RPMI7951 (cell line): ENCODE measurements around the gene ZNF668. TPM values are rescaled to one million over a fixed set of nuclear protein-coding genes. Genes with fewer than 3 reads are reported as not detected.

Source experiments
- DNase-seq: peaks from one replicate; pipeline ENCODE4 v3.0.0-alpha.2; 2012; ENCODE audit warnings: low read depth
- total RNA-seq: library from RNA; depleted of rRNA; stranded (reverse); fragments of >200 nt; shearing (Covaris generic); gene quantifications from 2 replicates; pipeline ENCODE4 v1.2.3, GENCODE V29; 2014; rRNA removed

ZNF668 gene
- total RNA-seq, result 3.6 and 6.2 TPM in 2 replicates

- peak; percentile 98 for DNase-seq
These were observed at the start of gene ZNF668, which contains the start of gene ZNF646 for GRCh38 chr16:31073970-31074813. ZNF668 (minus strand) TSS chr16:31074240; CDS start chr16:31064459, 9,781 bp downstream. ZNF646 (plus strand) TSS chr16:31074422; CDS start chr16:31076325, 1,903 bp downstream.

DNA sequence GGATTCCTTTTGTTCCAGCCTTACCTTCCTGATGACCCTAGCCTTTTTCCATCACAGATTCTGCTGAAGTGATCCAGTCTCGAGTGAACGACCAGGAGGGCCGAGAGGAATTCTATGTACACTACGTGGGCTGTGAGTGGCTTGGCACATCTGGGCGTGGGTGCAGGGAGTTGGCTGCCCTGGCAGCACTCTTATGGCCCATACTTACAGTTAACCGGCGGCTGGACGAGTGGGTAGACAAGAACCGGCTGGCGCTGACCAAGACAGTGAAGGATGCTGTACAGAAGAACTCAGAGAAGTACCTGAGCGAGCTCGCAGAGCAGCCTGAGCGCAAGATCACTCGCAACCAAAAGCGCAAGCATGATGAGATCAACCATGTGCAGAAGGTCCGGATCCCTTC is 46.1 kb upstream of the ZNF668 start:
- DNase-seq, result no peak

DNA sequence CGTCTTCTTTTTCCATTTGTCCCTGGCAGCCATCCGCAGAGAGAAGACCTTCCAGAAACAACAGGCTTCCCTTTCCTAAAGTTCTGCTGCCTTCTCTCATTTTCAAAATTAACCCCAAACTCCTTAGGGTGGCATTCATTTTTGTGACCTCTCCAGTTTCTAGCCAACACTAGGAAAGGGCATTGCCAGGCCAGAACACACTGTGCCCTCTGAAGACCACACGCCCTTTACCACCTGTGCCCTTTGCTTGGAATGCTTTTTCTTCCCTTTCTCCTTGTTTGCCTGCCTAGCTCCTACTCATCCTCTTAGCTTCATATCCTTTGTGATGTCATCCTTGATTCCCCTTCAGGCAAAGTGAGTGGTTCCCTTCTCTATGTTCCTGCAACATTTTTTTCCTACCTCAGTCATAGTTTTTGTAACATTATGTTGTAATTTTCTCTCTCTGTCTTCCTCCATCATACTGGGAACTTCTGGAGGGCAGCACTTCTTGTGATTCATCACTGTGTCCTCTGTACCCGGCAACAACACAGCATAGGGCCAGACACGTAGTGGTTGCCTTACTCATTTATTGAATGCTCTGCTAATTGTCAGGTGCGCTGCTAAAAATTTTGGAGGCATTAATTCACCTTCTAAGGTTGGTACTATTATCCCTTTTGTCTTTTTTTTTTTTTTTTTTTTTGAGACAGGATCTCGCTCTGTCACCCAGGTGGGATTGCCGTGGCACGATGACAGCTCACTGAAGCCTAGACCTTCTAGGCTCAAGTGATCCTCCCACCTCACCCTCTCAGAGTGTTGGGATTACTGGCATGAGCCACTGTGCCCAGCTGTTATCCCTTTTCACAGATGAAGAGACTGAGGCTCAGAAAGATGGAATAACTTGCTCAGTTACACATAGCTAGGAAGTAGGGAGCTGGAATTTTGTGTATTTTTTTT is 44.4 kb upstream of the ZNF668 start:
- DNase-seq, result peak; percentile 65

DNA sequence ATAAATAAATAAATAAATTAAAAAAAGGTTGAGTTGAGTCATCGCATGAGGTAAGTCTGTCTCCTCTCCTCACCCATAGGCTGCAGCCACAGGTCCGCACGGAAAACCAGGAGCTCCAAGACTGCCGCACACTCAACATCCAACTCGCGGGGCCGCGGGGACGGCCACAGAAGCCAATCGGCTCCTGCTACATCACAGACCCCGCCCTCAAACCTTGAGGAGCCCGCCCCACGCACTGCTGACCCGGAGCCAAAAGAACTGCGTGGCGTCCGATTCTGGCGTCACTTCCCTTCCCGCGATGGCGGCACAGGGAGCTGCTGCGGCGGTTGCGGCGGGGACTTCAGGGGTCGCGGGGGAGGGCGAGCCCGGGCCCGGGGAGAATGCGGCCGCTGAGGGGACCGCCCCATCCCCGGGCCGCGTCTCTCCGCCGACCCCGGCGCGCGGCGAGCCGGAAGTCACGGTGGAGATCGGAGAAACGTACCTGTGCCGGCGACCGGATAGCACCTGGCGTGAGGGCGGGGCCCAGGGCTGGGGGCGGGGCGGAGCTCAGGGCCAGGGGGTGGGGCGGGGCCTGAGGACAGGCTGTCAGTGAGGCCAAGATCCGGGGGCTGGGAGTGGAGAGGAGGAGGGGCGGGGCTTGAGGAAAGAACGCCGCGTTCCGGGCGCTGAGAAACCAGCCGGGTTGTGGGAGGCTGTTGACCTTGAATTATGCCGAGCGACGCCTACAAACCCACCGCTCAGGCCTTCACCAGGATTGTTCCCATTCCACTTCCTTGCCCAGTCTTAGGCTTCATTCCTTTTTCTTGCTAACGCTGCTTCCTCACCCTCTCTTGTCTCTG is 43.6 kb upstream of the ZNF668 start, which contains the start of gene KAT8:
TSS of gene KAT8 (plus strand) at position 281 of the 839 bp plus-strand sequence. CDS start at position 299, 18 bp downstream.
- DNase-seq, result peak; percentile 97

DNA sequence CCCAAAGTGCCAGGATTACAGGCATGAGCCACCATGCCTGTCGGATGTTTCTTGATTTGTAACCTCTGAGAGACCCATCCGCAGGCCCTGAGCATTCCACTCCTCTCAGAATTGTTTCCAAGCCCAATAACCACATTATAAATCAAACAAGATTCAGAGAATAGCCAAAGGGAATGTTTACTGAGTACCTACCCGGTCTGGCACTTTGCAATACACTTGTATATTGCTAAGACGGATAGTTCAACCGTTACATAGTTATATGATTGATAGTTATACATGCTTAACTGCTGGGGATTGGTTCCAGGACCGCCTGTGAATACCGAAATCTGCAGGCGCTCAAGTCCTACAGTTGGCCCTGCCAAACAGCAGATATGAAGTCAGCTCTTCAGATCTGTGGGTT is 40.4 kb upstream of the ZNF668 start:
- DNase-seq, result no peak

- DNase-seq, result no peak
These were observed 39.4 kb upstream of the ZNF668 start for GRCh38 chr16:31113121-31114120.

- no peak for DNase-seq
These were observed 38.7 kb upstream of the ZNF668 start for GRCh38 chr16:31112711-31113110.

DNA sequence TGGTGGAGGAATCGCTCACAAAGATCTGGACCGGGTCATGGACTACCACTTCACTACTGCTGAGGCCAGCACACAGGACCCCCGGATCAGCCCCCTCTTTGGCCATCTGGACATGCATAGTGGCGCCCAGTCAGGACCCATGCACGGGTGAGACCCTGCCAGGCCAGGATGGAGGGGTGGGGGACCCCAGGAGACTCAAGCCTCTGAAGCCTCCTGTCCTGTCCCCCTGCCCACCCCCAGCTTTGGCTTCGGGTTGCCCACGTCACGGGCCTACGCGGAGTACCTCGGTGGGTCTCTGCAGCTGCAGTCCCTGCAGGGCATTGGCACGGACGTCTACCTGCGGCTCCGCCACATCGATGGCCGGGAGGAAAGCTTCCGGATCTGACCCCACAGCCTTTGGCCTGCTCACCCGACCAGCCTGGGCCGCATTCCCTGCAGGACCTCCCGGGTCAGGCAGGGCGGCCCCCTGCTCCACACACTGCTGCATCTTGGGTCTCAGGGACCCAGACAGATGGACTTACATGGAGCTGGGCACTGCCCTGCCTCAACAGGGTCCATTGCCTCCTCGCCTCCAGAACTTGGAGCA is 37.9 kb upstream of the ZNF668 start:
- no peak for DNase-seq

- DNase-seq, result peak; percentile 70
These were observed 36.3 kb upstream of the ZNF668 start for GRCh38 chr16:31110106-31111034.

DNA sequence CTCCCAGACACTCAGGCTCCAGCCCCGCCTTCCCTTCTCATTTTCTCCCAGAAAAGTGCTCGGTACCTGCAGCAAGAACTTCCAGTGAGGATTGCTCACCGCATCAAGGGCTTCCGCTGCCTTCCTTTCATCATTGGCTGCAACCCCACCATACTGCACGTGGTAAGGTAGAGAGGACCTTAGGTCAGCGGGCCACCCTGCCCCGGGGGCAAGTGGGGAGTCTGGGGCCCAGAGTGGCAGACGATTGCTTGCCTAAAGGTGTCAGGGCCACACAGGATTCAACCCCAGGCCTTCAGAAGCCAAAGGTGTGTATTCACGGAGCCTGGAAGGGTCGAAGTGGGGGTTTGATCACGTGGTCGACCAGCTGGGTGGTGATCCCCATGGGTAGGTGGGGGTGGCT is 35.6 kb upstream of the ZNF668 start:
- no peak for DNase-seq

DNA sequence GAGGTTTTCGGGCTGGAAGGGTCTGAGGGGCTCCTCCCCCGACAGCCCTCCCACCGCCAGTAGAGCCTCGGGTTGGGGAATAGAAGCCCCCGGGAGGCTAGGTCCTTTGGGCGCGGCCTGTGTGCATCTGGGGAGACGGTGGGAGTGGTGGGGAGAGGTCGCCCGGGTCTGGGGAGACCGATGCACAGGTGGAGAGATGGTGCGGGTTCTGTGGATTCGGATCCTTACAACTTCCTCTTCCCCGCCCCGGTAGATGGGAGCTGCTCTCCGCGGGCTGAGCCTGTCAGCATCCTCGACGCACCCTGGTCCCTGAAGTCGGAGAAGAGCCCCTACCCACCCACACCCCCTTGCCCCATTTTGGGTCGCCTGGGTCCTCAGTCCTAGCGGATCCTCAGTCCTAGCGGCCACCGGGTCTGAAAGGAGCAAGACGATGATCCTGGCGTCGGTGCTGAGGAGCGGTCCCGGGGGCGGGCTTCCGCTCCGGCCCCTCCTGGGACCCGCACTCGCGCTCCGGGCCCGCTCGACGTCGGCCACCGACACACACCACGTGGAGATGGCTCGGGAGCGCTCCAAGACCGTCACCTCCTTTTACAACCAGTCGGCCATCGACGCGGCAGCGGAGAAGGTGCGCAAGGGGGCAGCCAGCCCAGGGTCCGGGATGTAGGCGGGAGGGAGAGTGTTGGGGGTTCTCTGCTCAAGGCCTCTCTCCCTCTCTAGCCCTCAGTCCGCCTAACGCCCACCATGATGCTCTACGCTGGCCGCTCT is 34.9 kb upstream of the ZNF668 start:
- DNase-seq, result no peak

GRCh38 chr16:31108035-31108793 is 34.2 kb upstream of the ZNF668 start, which contains the start of gene BCKDK:
BCKDK (plus strand) TSS chr16:31108386; CDS start chr16:31109224, 838 bp downstream.
- DNase-seq, result peak; percentile 76

DNA sequence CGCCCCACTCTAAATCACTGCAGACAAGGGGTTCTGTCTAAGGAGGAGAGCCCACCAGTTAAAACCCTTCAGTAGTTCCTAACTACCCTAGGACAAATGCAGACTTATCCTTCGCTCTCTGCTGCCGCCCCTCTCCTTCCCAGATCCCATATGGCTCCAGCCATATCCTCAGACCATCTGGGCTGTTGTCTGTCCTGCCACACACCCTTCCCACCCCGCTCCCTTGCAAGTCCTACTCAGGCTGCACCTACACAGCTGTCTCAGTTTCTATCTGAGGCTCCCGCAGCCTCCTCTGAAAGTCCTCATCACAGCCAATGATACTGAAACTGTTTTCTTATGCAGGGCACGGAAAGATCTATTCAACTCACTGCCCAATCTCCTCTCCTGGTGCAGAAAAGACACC is 33.4 kb upstream of the ZNF668 start:
- DNase-seq, result no peak

GRCh38 chr16:31106509-31107464 is 32.7 kb upstream of the ZNF668 start:
- no peak for DNase-seq

- DNase-seq, result peak; percentile 86
These were observed 31.7 kb upstream of the ZNF668 start for GRCh38 chr16:31105677-31106213.
